OCI-LY3 (cell line): ENCODE measurements around the gene MRE11.

Experiments used
- H2AFZ ChIP-seq: fragments of 200-600, 300-600 bp; shearing (Covaris generic); 2 replicates; pipeline ENCODE4 v1.6.0; 2014; ENCODE audit warnings: antibody characterized with exemption, low read depth, low read length
- H3K27ac ChIP-seq: fragments of 200-600, 300-600 bp; sonication (generic); 2 replicates; pipeline ENCODE4 v1.5.1; 2014; ENCODE audit warnings: mild to moderate bottlenecking, low read length, moderate library complexity, mixed read lengths
- H3K27me3 ChIP-seq: fragments of 200-600, 300-600 bp; sonication (generic); 2 replicates; pipeline ENCODE4 v1.6.1; 2014; ENCODE audit warnings: low read depth, low read length, mixed read lengths
- H3K36me3 ChIP-seq: fragments of 200-600, 300-600 bp; sonication (generic); replicated peaks from 2 replicates; pipeline ENCODE3; 2014; ENCODE audit warnings: low read depth, low read length, mixed read lengths
- H3K4me1 ChIP-seq: fragments of 300-600, 200-600 bp; sonication (generic); 2 replicates; pipeline ENCODE4 v1.6.1; 2014; ENCODE audit warnings: low read length, mixed read lengths
- H3K4me2 ChIP-seq: fragments of 200-600, 300-600 bp; sonication (generic); 2 replicates; pipeline ENCODE4 v1.6.1; 2014; ENCODE audit warnings: low read length, mixed read lengths
- H3K4me3 ChIP-seq: fragments of 300-600, 200-600 bp; sonication (generic); 2 replicates; pipeline ENCODE4 v1.5.1; 2014; ENCODE audit warnings: antibody characterized with exemption, mild to moderate bottlenecking, low read length, moderate library complexity
- H3K79me2 ChIP-seq: fragments of 300-600, 200-600 bp; shearing (Covaris generic); 2 replicates; pipeline ENCODE4 v1.6.1; 2014; ENCODE audit warnings: mild to moderate bottlenecking, low read length, mixed read lengths
- H3K9ac ChIP-seq: fragments of 300-600, 200-600 bp; shearing (Covaris generic); 2 replicates; pipeline ENCODE4 v1.6.0; 2014; ENCODE audit warnings: mild to moderate bottlenecking, low read length, moderate library complexity
- H3K9me3 ChIP-seq: fragments of 200-600, 300-600 bp; shearing (Covaris generic); 2 replicates; pipeline ENCODE4 v1.6.1; 2014; ENCODE audit warnings: low read length, mixed read lengths; ENCODE audit not compliant: insufficient read depth
- H4K20me1 ChIP-seq: fragments of 200-600, 300-600 bp; sonication (generic); 2 replicates; pipeline ENCODE4 v1.6.1; 2016; ENCODE audit warnings: low read length, mixed read lengths; ENCODE audit not compliant: insufficient read depth
- EZH2phosphoT487 ChIP-seq: fragments of 200-600 bp; shearing (Covaris generic); IDR thresholded peaks from 2 replicates; pipeline ENCODE4 v1.6.1; 2018; ENCODE audit warnings: antibody characterized with exemption, mixed run types, low read depth
- TF ChIP-seq, protein P1 (sequence below): fragments of 200-600, 300-600 bp; sonication (generic); IDR thresholded peaks from 2 replicates; pipeline ENCODE4 v1.5.1; 2014; ENCODE audit warnings: antibody characterized with exemption, low read length, low read depth

MRE11 gene

GRCh38 chr11:94400839-94401772, 92.5 kb downstream of the MRE11 start, which contains the start of gene GPR83:
Gene GPR83 (minus strand): TSS chr11:94401419. CDS start chr11:94401247, 172 bp downstream.
- no peaks in the 10 kb centered on the region for H3K79me2 ChIP-seq
- no peak within 1 kb of the TSS for H3K4me3 ChIP-seq
- TF ChIP-seq, protein P1, sequence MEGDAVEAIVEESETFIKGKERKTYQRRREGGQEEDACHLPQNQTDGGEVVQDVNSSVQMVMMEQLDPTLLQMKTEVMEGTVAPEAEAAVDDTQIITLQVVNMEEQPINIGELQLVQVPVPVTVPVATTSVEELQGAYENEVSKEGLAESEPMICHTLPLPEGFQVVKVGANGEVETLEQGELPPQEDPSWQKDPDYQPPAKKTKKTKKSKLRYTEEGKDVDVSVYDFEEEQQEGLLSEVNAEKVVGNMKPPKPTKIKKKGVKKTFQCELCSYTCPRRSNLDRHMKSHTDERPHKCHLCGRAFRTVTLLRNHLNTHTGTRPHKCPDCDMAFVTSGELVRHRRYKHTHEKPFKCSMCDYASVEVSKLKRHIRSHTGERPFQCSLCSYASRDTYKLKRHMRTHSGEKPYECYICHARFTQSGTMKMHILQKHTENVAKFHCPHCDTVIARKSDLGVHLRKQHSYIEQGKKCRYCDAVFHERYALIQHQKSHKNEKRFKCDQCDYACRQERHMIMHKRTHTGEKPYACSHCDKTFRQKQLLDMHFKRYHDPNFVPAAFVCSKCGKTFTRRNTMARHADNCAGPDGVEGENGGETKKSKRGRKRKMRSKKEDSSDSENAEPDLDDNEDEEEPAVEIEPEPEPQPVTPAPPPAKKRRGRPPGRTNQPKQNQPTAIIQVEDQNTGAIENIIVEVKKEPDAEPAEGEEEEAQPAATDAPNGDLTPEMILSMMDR = no peak
- no peak for TF ChIP-seq EZH2phosphoT487
- no peaks in the 10 kb centered on the region for H3K27me3 ChIP-seq
- H3K9ac ChIP-seq = no peak within 1 kb of the TSS
- no peak within 1 kb of the TSS for H3K4me2 ChIP-seq
- no peaks in the 10 kb centered on the region for H3K9me3 ChIP-seq
- no peaks in the 10 kb centered on the region for H4K20me1 ChIP-seq
- H2AFZ ChIP-seq = no peak within 1 kb of the TSS
- no peaks in the 10 kb centered on the region for H3K36me3 ChIP-seq
- H3K4me1 ChIP-seq = no peaks in the 10 kb centered on the region
- H3K27ac ChIP-seq = no peak within 1 kb of the TSS

GRCh38 chr11:94400457-94400838, 93.2 kb downstream of the MRE11 start:
- no peak for TF ChIP-seq EZH2phosphoT487
- TF ChIP-seq, protein P1 = no peak
- Histone ChIP-seq H3K9me3 (no peaks in the 10 kb centered on the region), H3K36me3 (no peaks in the 10 kb centered on the region), H3K9ac (no peak overlapping the region), H3K4me1 (no peaks in the 10 kb centered on the region), H2AFZ (no peak overlapping the region), H3K27me3 (no peaks in the 10 kb centered on the region), H3K79me2 (no peaks in the 10 kb centered on the region), H3K4me3 (no peak overlapping the region), H3K27ac (no peak overlapping the region), H4K20me1 (no peaks in the 10 kb centered on the region), H3K4me2 (no peak overlapping the region)

DNA sequence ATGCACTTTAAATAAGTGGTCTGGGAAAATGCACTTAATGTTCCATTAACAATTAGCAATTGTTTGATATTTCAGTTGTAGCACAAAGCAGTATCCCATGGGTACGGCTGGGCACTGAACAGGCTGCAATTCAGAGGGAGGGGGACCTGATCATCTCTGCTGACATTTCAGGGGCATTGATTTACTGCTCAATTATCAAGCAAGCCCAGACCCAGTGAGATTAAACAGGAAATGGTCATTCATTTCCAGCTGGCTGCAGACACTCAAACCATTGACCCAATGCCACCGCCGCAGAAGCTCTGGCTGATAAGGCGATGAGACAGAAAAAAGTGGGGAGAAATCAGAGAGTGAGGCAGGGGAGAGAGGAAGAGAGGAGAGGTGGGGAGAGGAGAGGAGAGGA, 93.6 kb downstream of the MRE11 start:
- H3K79me2 ChIP-seq = no peaks in the 10 kb centered on the region
- no peaks in the 10 kb centered on the region for H3K27me3 ChIP-seq
- H3K9me3 ChIP-seq = no peaks in the 10 kb centered on the region
- TF ChIP-seq EZH2phosphoT487 = no peak
- TF ChIP-seq, protein P1 = no peak
- H3K27ac ChIP-seq = no peak overlapping the region
- no peak overlapping the region for H2AFZ ChIP-seq
- H3K4me1 ChIP-seq = no peaks in the 10 kb centered on the region
- no peak overlapping the region for H3K9ac ChIP-seq
- H3K4me3 ChIP-seq = no peak overlapping the region
- H3K36me3 ChIP-seq = no peaks in the 10 kb centered on the region
- no peaks in the 10 kb centered on the region for H4K20me1 ChIP-seq
- H3K4me2 ChIP-seq = no peak overlapping the region

DNA sequence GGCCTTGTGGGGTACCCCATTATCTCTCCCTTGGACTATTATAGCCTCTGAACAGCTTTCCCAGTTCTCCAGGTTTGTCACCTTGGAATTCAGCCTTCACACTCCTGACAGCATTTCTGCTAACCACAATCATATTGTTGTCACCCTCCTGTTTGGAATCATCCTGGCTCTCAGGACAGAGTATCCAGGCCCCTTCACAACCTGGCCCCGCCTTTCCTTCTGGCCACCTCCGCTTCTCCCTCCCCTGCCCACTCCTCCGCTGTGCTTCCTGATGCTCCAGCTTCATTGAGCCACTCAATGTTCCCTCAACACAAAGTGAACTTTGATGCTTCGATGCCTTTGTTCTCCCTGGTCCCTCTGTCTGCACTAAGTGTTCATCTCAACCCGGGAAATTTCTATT, 95.5 kb downstream of the MRE11 start:
- Histone ChIP-seq H3K4me1 (no peaks in the 10 kb centered on the region), H3K4me3 (no peak overlapping the region)
- TF ChIP-seq EZH2phosphoT487 = no peak
- TF ChIP-seq, protein P1 = no peak

More for the DNA sequence above, 95.5 kb downstream of the MRE11 start:
- H3K27ac ChIP-seq = no peak overlapping the region
- H3K4me2 ChIP-seq = no peak overlapping the region
- H3K36me3 ChIP-seq = no peaks in the 10 kb centered on the region
- H3K27me3 ChIP-seq = no peaks in the 10 kb centered on the region
- no peaks in the 10 kb centered on the region for H4K20me1 ChIP-seq
- H3K9me3 ChIP-seq = no peaks in the 10 kb centered on the region
- no peak overlapping the region for H3K9ac ChIP-seq
- no peaks in the 10 kb centered on the region for H3K79me2 ChIP-seq
- H2AFZ ChIP-seq = no peak overlapping the region
